Effector CD4-positive, alpha-beta T cell (primary cell): ENCODE measurements around the gene ODAD2.

Source experiments
- DNase-seq: peaks from one replicate; pipeline ENCODE4 v3.0.0-alpha.2; 2020

The ODAD2 gene

DNA sequence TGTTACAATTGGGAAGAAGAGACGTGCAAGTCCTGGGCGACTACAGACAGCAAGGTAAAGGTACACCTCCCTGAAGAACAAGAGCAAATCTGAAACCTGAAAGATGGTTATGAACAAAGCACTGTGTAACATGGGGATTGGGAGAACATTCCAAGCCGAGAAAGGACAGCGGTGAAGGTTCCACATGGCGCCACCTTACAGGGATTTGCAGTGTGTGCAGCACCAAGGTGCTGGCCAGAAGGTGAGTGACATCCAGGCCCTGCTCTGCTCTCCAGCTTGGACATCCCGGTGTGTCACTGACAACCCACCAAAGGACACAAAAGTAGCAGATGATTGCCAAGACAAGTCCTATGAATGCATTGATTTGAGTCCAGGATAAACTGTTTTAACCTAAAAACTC is 165.1 kb downstream of the ODAD2 start:
- no peak for DNase-seq

DNA sequence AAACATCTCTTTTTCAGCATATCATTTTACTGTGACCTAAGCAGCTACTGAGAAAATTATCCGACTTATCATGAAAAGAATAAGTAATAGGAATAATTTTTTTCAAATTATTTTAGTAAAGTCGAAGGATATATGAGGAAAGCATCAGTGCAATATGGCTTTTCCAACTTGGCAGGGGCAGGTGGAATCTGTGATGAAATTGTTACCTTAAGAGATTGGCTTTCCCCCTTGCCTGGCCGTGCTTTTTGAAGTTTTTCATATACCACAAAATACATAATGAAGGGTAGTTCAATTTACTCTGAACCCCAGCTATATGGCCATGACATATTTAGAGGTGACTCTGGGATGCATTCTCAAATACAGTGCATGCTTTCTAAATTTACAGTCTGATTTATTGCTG is 166.1 kb downstream of the ODAD2 start:
- DNase-seq: no peak

DNA sequence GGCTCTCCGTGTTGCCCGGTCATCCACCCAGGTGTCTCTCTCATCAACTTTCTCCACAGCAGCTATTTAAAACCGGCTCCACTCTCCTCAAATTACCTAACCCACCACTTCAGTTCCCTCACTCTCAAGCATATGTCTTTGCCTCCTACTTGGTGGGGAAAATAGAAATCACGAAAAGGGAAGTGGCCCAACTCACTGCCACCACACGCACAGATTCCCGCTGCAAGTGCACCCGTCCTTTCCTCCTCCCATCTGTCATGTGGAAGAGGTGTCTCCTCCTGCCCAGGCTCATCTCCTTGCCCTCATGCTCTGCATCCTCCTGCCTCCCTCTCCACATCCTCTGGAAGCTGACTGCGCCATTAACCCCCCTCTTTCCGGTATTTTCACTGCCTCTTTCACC is 172.5 kb downstream of the ODAD2 start:
- no peak for DNase-seq

DNA sequence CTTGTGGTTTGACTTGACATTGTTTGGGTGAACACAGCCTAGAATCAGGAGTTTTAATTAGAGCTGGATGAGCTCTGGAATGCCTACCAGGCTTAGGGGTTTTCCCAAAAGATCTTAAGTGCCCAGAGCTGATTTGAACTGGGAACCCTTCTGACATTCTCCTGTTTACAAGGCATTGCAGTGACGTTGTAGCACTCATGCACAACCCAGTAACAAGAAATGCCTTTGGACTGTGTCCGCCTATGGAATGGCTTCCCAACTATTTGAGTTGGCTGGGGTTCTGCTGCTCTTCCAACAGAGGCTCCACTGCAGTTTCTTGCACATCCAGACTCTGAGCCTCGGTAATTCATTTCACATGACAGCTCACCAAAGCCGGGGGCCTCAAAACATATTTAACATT is 176.6 kb downstream of the ODAD2 start:
- no peak for DNase-seq

DNA sequence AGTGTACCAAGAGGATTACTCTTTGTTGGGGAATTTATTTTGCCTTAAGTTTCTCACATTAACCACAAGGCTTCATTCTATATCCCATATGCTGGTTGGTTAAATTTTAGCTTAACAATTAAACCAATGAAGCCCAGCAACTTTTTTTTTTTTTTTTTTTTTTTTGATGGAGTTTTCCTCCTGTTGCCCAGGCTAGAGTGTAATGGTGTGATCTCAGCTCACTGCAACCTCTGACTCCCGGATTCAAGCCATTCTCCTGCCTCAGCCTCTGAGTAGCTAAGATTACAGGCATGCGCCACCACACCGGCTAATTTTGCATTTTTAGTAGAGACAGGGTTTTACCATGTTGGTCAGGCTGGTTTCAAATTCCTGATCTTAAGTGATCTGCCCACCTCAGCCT is 178.2 kb downstream of the ODAD2 start:
- no peak for DNase-seq

DNA sequence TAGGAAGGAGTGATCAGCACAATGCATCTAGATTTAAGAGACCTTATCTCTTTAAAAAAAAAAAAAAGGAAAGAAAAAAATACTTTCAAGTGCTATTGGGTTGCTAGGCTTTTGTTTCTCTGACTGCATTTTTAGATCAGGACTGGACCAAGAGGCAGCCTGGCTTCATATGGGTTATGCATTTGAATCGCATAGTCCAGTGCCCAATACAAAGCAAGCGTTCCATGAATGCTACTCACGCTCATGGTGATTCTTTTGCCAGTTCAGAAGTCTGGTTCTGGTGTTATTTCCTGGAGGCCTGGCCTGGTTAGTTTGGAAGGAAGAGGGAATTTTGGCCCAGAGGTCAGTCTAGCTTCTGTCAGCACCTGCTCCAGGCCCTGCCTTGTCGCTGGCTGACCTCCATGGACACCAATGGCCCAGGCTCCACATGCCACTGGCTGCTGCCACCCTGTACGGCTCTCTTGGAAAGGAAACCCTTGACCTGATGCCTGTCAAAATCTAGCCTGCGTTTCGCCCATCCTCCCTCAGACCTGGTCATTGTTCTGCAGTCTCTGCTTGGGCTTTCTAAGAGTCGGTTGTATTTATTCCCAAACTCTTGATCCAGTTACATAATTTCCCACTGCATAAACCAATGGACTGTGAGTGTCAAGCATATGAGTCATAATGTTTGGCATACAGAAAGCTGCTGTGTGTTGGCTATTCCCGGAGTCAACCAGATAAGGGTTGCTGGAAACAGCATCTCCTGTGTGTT is 178.9 kb downstream of the ODAD2 start:
- DNase-seq: no peak

DNA sequence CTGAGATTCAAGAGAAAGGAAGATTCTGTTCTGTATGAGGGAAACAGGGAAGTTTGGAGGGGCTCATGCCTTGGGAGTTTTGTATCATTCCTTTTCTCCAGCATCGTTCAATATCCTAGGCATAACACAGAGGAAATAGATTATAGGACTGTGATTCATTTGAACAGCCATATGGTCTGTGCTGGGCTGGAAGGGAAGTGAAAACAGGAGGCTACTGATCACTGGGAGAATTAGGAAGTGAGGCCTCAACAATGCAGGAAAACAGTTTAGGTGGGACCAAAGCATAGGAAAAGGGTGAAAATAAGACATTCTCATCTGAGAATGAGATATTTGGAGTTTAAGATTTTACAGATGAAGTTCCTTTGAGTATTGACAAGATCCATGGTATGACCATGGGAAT is 182.6 kb downstream of the ODAD2 start:
- DNase-seq: no peak

DNA sequence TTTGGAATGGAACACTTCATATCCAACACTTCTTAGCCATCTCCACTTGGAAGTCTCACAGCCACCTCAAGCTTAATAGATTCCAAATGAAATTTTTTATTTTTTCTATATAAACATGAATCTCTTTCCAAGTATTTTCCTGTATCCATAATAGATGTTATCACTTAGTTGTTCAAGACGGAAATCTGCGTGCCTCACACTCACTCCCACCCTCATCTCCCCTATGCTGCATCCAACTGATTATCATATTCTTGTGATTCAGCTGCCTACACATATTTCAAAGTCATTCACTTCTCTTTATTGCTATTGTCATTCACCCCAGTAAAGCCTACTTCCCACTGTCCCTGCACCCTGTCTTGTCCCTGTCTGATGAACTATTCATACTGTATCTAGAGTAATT is 183.0 kb downstream of the ODAD2 start:
- no peak for DNase-seq

DNA sequence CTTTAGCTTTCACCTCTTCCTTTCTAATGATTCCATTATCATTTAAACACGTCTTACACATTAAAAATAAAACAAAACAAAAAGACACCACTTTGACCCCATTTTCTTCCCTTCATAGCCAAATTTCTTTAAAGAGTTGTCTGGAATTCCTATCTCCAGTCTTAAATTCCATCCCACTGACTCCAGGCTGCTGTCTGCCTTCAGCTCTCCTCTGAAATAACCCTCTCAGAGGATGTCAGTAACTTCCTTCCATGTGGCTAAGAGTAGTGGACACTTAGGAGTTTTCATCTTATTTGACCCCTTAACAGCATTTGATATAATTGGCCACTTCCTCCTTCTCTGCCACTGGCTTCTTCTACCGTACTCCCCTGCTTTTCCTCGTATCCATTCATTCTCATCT is 183.6 kb downstream of the ODAD2 start:
- no peak for DNase-seq

DNA sequence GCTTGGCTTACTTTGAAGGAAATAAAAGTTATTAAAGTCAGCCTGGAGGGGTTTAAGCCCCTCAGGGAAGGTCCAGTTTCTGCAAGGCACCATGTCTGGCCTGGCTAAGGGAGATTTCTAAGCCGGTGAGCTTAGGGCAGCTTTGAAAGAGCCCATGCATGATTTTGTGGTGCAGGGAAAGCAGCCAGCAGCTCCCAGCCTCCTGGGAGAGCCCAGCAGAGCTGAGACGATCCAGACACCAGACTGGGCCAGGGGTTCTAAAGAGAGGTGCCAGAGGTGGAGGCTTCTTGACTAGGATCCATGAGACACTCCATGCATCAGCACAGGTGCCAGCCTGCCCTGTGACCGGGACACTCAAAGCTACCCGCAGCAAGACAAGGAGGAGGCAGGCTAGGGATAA is 193.7 kb downstream of the ODAD2 start:
- no peak for DNase-seq

DNA sequence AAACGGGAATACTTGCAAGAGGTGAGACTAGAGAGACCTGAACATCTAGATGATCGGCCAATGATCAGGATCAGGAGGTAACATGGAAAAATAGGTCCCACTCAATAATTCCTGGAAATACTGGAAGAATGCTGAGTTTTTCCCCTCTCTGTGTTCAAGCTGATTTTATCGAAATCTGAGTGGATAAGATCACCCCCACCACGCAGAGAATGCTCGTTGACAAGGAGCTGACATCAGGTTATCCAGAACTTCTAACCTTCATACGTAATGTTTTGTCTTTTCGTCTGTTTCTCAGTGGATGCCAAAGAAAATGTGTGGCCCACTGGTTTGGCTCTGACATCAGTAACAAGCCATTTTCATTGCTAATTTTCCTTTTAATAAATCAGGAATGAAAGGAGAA is 194.7 kb downstream of the ODAD2 start:
- DNase-seq: no peak

DNA sequence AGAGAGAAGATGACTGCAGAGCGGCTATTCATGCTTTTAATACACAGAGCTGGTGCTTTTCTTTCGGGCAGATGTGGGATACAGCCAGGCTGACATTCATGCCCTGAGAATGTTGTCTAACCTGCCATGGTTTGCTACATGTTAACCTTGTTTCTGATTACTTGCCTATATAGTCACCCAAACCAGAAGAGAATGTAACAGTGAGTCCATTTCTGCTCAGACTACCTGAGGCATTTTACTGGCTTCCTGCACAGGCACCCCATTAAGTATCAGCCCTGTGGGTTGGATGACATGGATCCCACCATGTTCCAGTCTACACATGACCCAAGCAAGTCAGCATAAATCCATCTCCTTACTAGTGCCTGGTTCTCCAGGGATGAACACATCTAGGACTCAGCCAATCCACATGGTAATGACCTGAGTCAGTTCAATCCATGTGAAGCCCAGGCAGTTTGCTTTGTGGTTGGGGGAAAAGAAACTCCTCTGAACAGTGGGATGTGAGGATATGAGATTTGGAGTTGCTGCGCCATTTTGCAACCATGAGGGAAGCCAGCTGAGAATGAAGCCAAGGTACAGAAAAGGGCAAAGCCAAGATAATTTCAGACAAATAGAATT is 197.6 kb downstream of the ODAD2 start:
- no peak for DNase-seq

DNA sequence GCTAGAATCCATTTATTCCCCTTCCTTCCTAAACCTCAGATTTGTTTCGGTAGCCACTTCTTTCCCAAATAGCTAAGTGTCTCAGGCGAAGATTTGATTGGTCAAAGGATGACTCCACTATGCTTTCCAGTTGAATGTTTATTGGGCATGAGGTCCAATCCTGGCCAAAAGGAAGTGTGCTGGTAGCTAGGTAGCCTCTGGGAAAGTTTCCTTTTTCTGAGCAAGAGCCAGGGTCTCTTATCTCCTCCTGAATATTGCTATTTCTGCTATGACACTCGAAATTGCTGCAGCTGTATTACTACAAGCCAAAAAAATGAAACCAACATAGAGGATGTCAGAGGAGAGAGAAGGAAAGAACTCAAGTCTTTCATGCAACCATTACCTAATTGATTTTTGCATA is 199.8 kb downstream of the ODAD2 start:
- DNase-seq: no peak

DNA sequence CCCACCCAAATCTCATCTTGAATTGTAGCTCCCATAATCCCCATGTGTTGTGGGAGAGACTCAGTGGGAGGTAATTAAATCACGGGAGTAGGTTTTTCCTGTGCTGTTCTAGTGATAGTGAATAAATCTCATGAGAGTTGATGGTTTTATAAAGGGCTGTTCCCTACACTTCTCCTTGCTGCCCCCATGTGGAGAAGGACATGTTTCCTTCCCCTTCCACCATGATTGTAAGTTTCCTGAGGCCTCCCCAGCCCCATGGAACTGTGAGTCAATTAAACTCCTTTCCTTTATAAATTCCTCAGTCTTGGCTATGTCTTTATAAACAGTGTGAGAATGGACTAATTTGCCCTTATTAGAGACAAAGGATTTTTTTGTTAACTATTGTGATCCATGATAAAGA is 204.7 kb downstream of the ODAD2 start:
- DNase-seq: no peak

DNA sequence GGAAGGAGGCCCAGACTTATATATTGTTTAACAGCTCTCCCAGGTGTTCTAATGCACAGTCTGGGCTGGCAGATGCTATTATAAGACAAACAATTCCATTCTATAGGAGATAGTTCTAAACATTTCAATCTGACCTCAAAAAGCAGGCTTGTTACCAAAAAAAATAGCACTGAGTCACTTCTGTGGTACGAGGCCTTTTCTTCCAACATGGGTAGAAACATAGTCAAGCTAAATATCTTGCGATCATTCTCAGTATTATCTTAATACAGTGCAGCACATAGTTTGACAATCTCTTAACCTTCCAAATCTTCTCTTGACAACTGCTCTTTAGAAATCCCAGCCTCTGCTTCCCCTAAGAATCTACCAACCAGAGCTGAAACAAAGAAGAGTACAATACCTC is 206.7 kb downstream of the ODAD2 start:
- DNase-seq: no peak

DNA sequence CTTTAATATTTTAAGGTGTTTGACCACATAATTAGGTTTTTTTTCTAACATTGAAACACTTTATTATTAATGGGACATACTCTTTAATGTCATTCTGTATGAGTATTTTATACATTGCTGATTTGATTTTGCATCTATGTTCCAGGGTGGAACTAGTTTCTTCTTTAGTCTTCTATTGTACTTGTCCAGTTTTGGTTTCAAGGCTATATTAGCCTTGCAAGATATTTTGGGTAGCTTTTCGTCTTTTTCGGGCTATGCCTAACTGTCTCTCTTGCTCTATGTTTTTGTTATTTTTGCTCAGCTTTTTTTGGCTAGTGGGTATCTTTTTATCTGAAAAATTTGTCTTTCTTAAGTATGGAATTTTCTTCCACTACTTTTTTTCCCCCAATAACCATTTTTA is 214.6 kb downstream of the ODAD2 start:
- no peak for DNase-seq

DNA sequence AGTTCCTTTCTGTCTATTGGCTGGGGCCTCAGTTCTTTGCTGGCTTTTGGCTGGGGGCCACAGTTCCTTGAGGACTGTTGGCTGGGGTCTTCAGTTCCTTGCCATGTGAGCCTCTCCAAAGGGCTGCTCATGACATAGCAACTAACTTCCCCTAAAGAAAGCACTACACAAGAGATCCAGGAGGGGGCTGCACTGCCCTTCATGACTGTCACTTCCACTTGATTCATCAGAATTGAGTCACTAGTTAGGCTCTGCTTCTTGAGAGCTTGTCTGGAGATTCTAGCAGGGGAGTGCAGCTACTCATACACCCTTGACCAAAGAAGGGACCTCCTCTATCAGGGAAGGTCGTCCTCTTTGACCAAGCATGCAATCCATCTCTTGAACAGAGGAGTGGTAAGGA is 215.2 kb downstream of the ODAD2 start:
- peak; percentile 3 for DNase-seq

DNA sequence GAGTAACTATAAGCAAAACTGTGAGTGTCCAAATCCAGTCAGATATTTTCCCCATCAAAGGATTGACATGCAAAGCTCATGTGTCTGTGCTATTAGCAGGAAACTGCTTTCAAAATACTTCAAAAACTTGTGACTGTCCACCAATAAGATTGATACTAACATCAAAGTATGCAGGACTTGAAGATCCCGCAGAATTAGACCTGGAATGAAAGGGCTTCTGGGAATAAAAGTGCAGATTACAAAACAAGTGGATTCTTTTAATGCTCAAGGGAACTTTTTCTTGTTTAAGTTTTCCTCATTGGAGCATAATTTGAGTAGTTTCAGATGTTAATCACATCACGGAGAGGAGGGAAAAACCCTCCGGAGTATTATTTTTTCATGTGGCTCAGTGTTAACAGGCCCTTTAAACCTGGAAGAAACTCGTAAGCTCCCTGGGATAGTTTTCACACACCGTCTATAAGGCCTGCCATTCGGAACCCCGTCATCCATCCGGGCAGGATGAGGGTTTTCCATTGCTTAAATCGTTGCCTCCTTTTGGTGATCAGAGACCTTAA is 219.3 kb downstream of the ODAD2 start:
- DNase-seq: no peak

DNA sequence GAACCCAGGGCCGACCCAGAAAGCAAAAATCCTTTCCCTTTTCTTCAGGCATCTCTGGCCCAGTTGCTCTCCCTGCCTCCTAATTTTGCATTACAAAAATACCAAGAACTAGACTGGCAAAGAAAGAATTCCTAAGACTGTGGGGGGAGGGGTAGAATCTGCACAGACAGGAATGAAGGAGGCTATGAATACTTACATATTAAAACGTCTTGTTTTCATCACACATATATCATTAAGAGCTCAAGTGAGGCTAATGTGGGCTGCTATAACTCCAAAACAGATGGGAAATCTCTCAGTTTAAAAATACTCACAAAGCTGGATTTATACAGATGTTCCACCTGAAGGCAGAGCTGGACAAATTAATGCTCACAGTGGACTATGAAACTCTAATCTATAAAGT is 224.0 kb downstream of the ODAD2 start:
- no peak for DNase-seq

DNA sequence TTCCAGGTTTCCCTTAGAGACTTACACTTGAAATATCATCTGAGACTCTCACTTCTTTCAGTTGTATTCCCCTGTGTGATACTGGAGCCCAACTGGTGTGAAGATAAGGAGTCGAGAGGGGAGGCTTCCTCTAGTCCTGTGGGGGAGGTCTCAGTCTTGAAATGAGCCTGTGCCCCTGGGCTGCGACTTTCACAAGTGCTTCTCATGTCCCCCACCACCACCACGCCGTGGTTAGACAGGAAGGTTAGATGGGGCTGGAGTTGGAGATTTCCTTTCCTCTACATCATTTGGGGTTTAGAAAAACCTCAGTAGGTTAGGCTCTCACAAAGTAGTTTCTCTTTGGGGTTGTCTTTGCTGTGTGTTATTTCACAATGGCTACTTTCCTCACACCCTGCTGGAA is 227.6 kb downstream of the ODAD2 start:
- DNase-seq: no peak

DNA sequence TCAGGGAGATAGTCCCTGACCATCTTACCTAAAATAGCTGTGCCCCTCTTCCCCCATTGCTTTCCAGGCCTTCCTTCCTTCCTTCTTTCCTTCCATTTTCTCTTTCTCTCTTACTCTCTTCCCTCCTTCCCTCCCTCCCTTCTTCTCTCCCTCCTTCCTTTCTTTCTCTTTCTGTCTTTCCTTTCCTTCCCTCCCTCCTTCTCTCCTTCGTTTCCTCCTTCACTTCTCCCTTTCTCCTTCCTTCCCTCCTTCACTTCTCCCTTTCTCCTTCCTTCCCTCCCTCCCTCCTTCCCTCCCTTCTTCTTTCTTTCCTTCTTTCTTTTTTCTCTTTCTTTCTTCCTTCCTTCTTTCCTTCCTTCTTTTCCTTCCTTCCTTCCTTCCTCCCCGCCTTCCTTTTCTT is 228.7 kb downstream of the ODAD2 start:
- DNase-seq: no peak
